HG02588 (cell line): ENCODE measurements around the gene PTPRD.

ENCODE experiments used
- ATAC-seq: cut with Tn5 transposase; IDR thresholded peaks from one replicate; pipeline ENCODE4 v1.9.1; 2021; ENCODE audit warnings: mild to moderate bottlenecking, moderate library complexity; ENCODE audit not compliant: unreplicated experiment

Gene PTPRD

GRCh38 chr9:8815219-8815618 lies 1797.6 kb downstream of the PTPRD start:
- no peak for ATAC-seq

- no peak for ATAC-seq
These were observed 1799.9 kb downstream of the PTPRD start for GRCh38 chr9:8812888-8813287.

GRCh38 chr9:8809741-8810140 lies 1803.1 kb downstream of the PTPRD start:
- no peak for ATAC-seq

GRCh38 chr9:8806150-8806549 lies 1806.7 kb downstream of the PTPRD start:
- no peak for ATAC-seq

GRCh38 chr9:8804613-8805012 lies 1808.2 kb downstream of the PTPRD start:
- ATAC-seq, result no peak

GRCh38 chr9:8802242-8802641 lies 1810.6 kb downstream of the PTPRD start:
- ATAC-seq, result no peak

GRCh38 chr9:8800196-8800595 lies 1812.6 kb downstream of the PTPRD start:
- ATAC-seq, result no peak

GRCh38 chr9:8799615-8800014 lies 1813.2 kb downstream of the PTPRD start:
- no peak for ATAC-seq

GRCh38 chr9:8799206-8799605 lies 1813.6 kb downstream of the PTPRD start:
- no peak for ATAC-seq

GRCh38 chr9:8784838-8785237 lies 1828.0 kb downstream of the PTPRD start:
- no peak for ATAC-seq

- ATAC-seq, result no peak
These were observed 1828.9 kb downstream of the PTPRD start for GRCh38 chr9:8783941-8784340.

- ATAC-seq, result no peak
These were observed 1830.6 kb downstream of the PTPRD start for GRCh38 chr9:8782237-8782636.

GRCh38 chr9:8781458-8781857 lies 1831.3 kb downstream of the PTPRD start:
- no peak for ATAC-seq

GRCh38 chr9:8780386-8780785 lies 1832.4 kb downstream of the PTPRD start:
- no peak for ATAC-seq

GRCh38 chr9:8779478-8779877 lies 1833.3 kb downstream of the PTPRD start:
- no peak for ATAC-seq

GRCh38 chr9:8778356-8778755 lies 1834.4 kb downstream of the PTPRD start:
- no peak for ATAC-seq

GRCh38 chr9:8772302-8772701 lies 1840.5 kb downstream of the PTPRD start:
- no peak for ATAC-seq

GRCh38 chr9:8769153-8769552 lies 1843.6 kb downstream of the PTPRD start:
- ATAC-seq, result no peak

- ATAC-seq, result no peak
These were observed 1846.7 kb downstream of the PTPRD start for GRCh38 chr9:8766096-8766495.

- no peak for ATAC-seq
These were observed 1848.8 kb downstream of the PTPRD start for GRCh38 chr9:8764051-8764450.

- no peak for ATAC-seq
These were observed 1850.2 kb downstream of the PTPRD start for GRCh38 chr9:8762479-8763085.

GRCh38 chr9:8760000-8760767 lies 1852.6 kb downstream of the PTPRD start:
- ATAC-seq, result no peak

- ATAC-seq, result no peak
These were observed 1854.9 kb downstream of the PTPRD start for GRCh38 chr9:8757881-8758280.
